ENCODE measurements around the gene C3orf62.
"Not testable (repeated sequence)": the region's sequence is repeated elsewhere in the genome, so short reads cannot be mapped to it uniquely, and the experiment has no call there.

C3orf62 gene

DNA sequence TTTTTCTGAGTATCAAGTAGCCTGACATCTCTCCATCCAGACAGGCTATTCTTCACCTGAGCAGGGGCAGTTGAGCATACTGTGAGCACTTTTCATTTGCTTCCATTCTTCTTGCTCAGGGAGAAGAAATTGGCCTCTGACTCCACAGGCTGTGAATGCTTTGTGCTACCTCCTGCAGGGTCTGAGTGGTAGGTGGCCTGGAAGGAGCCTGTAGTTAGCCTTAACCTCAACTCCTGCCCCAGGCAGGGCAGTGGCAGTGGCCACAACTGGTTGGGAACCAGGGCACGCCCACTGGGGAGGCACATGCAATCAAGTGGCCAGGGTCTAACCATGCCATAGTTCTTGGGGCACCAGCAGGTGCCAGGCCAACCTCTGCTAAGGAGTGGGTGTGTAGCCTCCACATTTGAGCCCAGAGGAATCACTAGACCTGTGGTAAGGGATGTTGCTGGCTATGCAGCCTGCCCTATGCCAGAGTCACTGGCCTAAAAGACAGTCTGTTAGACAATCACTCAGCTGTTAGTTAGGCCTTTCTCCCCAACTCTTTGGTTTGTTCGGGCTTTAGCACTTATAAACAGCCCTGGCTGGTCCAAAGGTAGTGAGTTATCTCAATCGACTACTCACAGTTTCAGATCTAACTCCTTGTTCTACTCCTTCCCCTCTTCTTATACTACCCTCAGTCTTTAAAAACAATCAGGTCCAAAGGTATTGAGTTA lies 7.4 kb downstream of the C3orf62 start:
- in situ Hi-C loops (cut with HindIII; ENCODE audit: low sequenced_read_pairs) = no loop called here

DNA sequence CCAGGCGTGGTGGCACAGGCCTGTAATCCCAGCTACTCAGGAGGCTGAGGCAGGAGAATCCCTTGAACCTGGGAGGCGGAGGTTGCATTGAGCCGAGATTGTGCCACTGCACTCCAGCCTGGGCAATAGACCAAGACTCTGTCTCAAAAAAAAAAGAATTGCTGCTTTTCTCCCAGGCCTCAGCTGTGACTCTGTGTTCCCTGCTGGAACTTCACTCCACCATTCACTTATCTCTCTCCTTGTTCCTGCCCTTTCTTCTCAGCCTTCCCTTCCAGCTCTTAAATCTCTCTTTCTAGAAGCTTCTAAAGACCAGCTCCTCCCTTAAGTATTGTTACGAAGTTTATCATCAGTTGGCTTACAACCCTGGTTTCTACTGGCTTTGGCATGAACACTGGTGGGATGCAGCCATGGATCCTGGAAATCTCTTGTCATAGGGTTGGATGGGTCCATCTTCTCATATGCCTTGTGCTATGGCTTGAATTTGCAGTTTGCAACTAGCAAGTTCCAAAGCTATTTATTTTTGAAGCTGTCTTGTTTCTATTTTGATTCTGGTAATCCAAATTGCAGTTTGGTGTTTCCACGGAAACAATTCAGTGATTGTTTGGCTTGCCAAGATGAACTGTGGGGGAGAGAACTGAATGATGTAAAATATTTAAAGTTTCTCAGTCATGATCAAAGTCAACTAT lies 10.5 kb downstream of the C3orf62 start:
- in situ Hi-C loops (cut with HindIII; ENCODE audit: low sequenced_read_pairs) = no loop called here

- in situ Hi-C loops (cut with HindIII; ENCODE audit: low sequenced_read_pairs) = no loop called here
Measured at GRCh38 chr3:49265661-49266386, 11.2 kb downstream of the C3orf62 start.

- in situ Hi-C loops (cut with HindIII; ENCODE audit: low sequenced_read_pairs) = no loop called here
Measured at GRCh38 chr3:49263159-49263889, 13.7 kb downstream of the C3orf62 start.

DNA sequence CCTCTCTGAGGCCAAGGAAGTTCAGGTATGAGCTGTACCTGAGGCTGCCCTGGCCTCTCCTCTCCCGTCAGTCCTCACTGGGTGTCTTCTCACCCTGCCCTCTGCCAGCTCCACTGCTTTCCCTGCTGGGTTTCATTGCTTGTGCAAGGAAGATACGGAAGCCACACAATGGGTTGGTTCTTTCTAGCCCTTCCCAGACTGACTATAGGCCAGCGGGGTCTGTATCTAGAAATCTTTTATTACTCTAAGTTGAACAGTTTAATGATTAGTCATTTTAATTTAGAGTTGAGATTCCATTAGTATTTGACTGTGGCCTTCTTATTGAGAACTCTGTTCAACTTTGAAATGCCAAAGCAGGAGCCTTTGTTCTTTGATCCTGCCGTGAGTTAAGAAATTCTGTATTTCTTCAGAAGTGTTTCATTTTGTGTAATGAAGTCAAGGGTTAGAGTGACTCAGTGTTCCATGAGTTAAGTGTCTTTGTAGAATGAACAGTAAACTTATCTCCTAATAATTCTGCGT lies 16.2 kb downstream of the C3orf62 start:
- in situ Hi-C loops (cut with HindIII; ENCODE audit: low sequenced_read_pairs) = no loop called here

- in situ Hi-C loops (cut with HindIII; ENCODE audit: low sequenced_read_pairs) = no loop called here
Measured at GRCh38 chr3:49257187-49257586, 19.8 kb downstream of the C3orf62 start.

DNA sequence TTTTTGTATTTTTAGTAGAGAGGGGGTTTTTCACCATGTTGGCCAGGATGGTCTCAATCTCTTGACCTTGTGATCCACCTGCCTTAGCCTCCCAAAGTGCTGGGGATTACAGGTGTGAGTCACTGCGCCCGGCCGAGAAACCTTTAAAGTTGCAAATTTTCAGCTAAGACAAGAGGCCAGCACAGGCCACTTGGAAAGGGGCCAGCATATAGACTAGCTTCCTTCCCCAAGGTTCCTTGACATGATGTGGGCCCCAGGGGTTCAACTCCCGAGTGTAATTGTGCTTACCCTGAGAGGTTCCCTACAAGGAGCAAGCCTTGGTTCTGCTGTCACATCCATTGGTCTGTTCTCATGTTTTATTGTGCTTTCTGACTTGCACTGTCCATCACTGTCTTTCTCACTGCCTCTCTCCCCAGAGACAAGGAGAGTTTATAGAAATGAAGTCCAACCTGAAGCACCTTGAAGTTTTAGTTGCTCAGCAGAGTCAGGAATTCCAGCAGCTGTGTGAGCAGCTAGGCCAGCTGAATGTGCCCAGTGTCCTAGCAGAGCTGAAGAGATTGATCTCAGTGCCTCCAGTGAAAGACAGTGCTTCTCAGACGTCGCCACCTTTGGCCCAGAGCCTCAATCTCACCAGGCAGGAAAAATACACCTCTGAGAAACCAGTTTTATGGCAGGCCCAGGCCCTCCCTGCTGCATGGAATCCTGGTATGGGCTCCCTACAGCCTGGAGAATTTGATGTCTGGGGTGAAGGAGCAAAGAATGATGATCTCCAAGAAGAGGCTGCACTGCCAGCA lies 21.1 kb downstream of the C3orf62 start:
- in situ Hi-C loops (cut with HindIII; ENCODE audit: low sequenced_read_pairs) = no loop called here

DNA sequence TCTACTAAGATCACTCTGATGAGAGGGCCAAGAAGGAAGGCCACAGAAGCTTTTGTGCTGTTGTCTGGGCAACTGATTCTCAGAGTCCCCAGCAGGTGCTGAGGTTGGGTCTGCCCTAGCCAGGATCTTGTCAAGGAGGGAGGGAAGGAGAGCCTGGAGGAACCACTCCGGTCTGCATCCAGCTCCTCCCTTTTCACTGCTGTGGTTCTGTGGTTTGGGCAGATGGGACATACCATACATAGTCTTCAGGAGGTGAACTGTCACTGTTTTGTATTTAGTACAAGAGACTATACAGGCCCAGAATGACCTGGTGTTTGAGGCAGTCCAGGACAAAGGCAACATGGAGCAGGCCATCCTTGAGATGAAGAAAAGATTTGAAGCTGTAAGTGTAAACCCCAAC lies 21.9 kb downstream of the C3orf62 start:
- in situ Hi-C loops (cut with HindIII; ENCODE audit: low sequenced_read_pairs) = no loop called here

DNA sequence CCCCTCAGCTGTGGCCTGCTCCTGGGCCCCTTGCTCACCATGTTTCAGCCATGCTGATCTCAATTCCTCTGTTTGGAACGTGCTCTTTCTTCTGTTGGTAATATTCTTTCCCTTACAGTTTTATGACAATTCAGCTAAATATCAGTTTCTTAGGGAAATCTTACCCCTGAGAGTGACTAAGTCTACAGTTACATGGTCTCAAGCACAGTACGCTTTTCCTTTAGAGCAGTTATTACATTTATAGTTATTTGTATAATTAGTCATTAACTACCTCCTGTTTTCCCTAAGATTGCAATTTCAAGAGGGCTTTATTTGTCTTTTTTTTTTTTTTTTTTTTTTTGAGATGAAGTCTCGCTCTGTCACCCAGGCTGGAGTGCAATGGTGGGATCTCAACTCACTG lies 23.5 kb downstream of the C3orf62 start:
- in situ Hi-C loops (cut with HindIII; ENCODE audit: low sequenced_read_pairs) = no loop called here

GRCh38 chr3:49248840-49249227 lies 28.2 kb downstream of the C3orf62 start:
- in situ Hi-C loops (cut with HindIII; ENCODE audit: low sequenced_read_pairs) = no loop called here

GRCh38 chr3:49244581-49245205 lies 32.3 kb downstream of the C3orf62 start:
- in situ Hi-C loops (cut with HindIII; ENCODE audit: low sequenced_read_pairs) = no loop called here

GRCh38 chr3:49240091-49240490 lies 36.9 kb downstream of the C3orf62 start:
- in situ Hi-C loops (cut with HindIII; ENCODE audit: low sequenced_read_pairs) = not testable (repeated sequence)

DNA sequence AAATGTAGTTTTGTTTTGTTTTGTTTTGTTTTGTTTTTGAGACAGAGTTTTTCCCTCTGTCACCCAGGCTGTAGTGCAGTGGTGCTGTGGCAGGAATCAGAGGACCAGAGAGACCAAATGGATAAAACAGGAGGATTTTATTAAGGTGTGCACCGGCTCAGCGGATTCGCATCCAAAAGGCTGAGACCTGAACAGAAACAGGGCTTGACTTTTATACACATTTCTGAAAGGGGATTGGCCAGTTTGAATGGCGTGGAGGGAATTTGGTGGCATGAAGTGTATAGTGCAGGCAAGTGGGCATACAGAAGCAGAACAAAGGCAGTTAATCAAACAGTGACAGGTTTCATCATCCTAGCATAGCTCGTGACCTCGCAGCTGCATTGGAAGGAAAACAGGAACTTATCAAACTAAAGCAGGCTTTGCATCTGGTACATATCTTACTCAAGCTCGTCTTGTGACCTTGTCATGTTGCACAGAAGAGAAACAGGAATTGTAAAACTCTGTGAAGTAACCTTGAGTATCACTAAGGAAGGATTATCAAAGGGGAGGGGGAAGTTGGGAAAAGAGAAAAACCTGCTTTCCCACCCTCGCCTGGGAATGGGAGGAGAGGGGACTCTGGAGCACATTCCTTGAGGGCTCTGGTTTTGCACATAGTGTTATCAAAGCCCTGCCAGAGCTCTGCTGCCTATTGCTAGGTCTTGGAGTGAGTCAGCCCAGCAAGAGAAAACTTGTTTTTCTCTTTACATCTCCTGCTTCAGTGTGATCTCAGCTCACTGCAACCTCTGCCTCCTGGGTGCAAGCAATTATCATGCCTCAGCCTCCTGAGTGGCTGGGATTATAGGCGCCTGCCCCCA lies 38.5 kb downstream of the C3orf62 start:
- in situ Hi-C loops (cut with HindIII; ENCODE audit: low sequenced_read_pairs) = no loop called here

DNA sequence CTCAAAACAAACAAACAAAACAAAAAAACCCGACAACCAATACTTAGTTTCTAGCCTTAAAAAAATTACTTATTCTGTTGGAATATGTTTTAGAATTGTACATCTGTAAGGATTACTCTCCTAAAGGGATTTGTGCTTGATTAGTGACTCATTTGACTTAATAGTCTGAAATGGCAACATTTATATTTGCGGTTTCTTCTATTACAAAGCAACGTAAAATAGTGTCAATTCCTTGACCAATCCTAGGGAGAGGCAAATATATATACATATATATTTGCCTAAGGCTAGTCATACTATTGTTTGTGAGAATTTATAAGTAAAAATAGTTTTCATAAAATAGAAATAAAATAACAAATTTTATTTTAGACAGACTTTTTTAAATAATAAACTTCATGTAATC lies 39.7 kb downstream of the C3orf62 start:
- in situ Hi-C loops (cut with HindIII; ENCODE audit: low sequenced_read_pairs) = no loop called here

DNA sequence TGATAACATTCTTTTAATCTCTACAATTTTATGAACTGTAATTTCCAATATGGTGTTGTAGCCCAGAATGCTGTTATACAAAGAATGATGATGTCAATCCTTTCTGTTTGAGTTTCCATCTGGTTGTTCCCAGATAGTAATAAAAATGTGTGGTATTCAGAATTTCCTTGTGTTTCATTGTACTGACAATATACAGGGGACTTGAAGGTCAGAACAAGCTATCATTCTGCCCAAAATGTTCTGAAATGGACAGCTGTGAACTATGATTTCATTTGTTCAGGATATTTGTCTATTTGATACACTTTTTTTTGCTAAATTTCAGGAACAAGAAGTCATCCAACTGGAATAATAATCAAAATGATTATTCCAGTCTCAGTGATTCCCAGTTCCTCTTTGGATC lies 40.8 kb downstream of the C3orf62 start:
- in situ Hi-C loops (cut with HindIII; ENCODE audit: low sequenced_read_pairs) = no loop called here

- in situ Hi-C loops (cut with HindIII; ENCODE audit: low sequenced_read_pairs) = not testable (repeated sequence)
Measured at GRCh38 chr3:49228817-49229216, 48.2 kb downstream of the C3orf62 start.

- in situ Hi-C loops (cut with HindIII; ENCODE audit: low sequenced_read_pairs) = no loop called here
Measured at GRCh38 chr3:49222002-49222401, 55.0 kb downstream of the C3orf62 start.

- in situ Hi-C loops (cut with HindIII; ENCODE audit: low sequenced_read_pairs) = not testable (repeated sequence)
Measured at GRCh38 chr3:49220985-49221563, 56.0 kb downstream of the C3orf62 start.

- in situ Hi-C loops (cut with HindIII; ENCODE audit: low sequenced_read_pairs) = no loop called here
Measured at GRCh38 chr3:49219132-49219531, 57.9 kb downstream of the C3orf62 start.
